DOHH2 (cell line): ENCODE data around the gene ATP8B1.
"Not testable (repeated sequence)": the region's sequence is repeated elsewhere in the genome, so short reads cannot be mapped to it uniquely, and the experiment has no call there.

Experiments used
- H3F3A ChIP-seq: fragments of 200-600 bp; sonication (generic), shearing (Covaris generic); 2 replicates; pipeline ENCODE4 v1.6.0; 2016; ENCODE audit warnings: antibody characterized with exemption, mild to moderate bottlenecking; ENCODE audit not compliant: control insufficient read depth, insufficient read depth
- H3K27ac ChIP-seq: fragments of 200-600 bp; sonication (generic); 2 replicates; pipeline ENCODE4 v1.5.1; 2014; ENCODE audit warnings: low read depth, mild to moderate bottlenecking, low read length, moderate library complexity
- H3K27me3 ChIP-seq: fragments of 200-600 bp; sonication (generic); 2 replicates; pipeline ENCODE4 v1.6.1; 2014; ENCODE audit warnings: mild to moderate bottlenecking, low read length, mixed read lengths; ENCODE audit not compliant: control insufficient read depth
- H3K36me3 ChIP-seq: fragments of 200-600 bp; sonication (generic); 2 replicates; pipeline ENCODE4 v1.6.1; 2014; ENCODE audit warnings: mild to moderate bottlenecking, low read length, moderate library complexity, mixed read lengths; ENCODE audit not compliant: control insufficient read depth
- H3K4me1 ChIP-seq: fragments of 200-600 bp; sonication (generic); 2 replicates; pipeline ENCODE4 v1.6.1; 2014; ENCODE audit warnings: mild to moderate bottlenecking, low read length, mixed read lengths; ENCODE audit not compliant: control insufficient read depth
- H3K4me2 ChIP-seq: fragments of 200-600 bp; sonication (generic); 2 replicates; pipeline ENCODE4 v1.6.0; 2014; ENCODE audit warnings: mild to moderate bottlenecking, low read length, moderate library complexity
- H3K4me3 ChIP-seq: fragments of 200-600 bp; sonication (generic); 2 replicates; pipeline ENCODE4 v1.5.1; 2014; ENCODE audit warnings: mild to moderate bottlenecking, low read length, mixed read lengths
- H3K79me2 ChIP-seq: fragments of 200-600 bp; sonication (generic); 2 replicates; pipeline ENCODE4 v1.6.1; 2014; ENCODE audit warnings: mild to moderate bottlenecking, low read length, mixed read lengths; ENCODE audit not compliant: control insufficient read depth
- H3K9me2 ChIP-seq: fragments of 200-600 bp; sonication (generic); replicated peaks from 2 replicates; pipeline ENCODE4 v1.6.1; 2014; ENCODE audit warnings: mild to moderate bottlenecking, low read length, mixed read lengths; ENCODE audit not compliant: control insufficient read depth
- H3K9me3 ChIP-seq: fragments of 200-600 bp; sonication (generic); 2 replicates; pipeline ENCODE4 v1.6.1; 2014; ENCODE audit warnings: antibody characterized with exemption, low read length, mixed read lengths; ENCODE audit not compliant: control insufficient read depth, insufficient read depth
- H4K20me1 ChIP-seq: fragments of 200-600 bp; sonication (generic); 2 replicates; pipeline ENCODE4 v1.6.0; 2014; ENCODE audit warnings: low read depth, mild to moderate bottlenecking, antibody characterized with exemption, low read length, moderate library complexity; ENCODE audit not compliant: control insufficient read depth, insufficient read depth
- CTCF ChIP-seq: fragments of 200-600 bp; sonication (generic); IDR thresholded peaks from one replicate; pipeline ENCODE4 v1.5.1; 2014; ENCODE audit warnings: antibody characterized with exemption, mild to moderate bottlenecking, low read depth, low read length; ENCODE audit not compliant: poor library complexity, severe bottlenecking
- EZH2phosphoT487 ChIP-seq: fragments of 200-600 bp; sonication (generic); IDR thresholded peaks from 2 replicates; pipeline ENCODE4 v1.6.1; 2017; ENCODE audit warnings: borderline replicate concordance, mild to moderate bottlenecking, antibody characterized with exemption, low read length, moderate library complexity, mixed read lengths

Gene ATP8B1

GRCh38 chr18:57737400-57738060 is 65.6 kb downstream of the ATP8B1 start:
- H3K4me1 ChIP-seq, result peaks cover 3% of the 10 kb centered on the region; the same call in 1 of the 2 replicates
- no peaks in the 10 kb centered on the region for H3K79me2 ChIP-seq
- no peaks in the 10 kb centered on the region for H3K9me2 ChIP-seq
- no peaks in the 10 kb centered on the region for H3F3A ChIP-seq
- no peaks in the 10 kb centered on the region for H4K20me1 ChIP-seq
- no peak overlapping the region for H3K4me3 ChIP-seq
- TF ChIP-seq CTCF (no peak), EZH2phosphoT487 (no peak)
- no peak overlapping the region for H3K27ac ChIP-seq
- H3K27me3 ChIP-seq, result no peaks in the 10 kb centered on the region
- no peaks in the 10 kb centered on the region for H3K36me3 ChIP-seq
- H3K4me2 ChIP-seq, result no peak overlapping the region
- no peaks in the 10 kb centered on the region for H3K9me3 ChIP-seq

- not testable (repeated sequence) for H3K27ac ChIP-seq
These were observed 68.1 kb downstream of the ATP8B1 start for GRCh38 chr18:57735042-57735441.

GRCh38 chr18:57733861-57734260 is 69.3 kb downstream of the ATP8B1 start:
- Histone ChIP-seq H3K27ac (no peak overlapping the region), H3K27me3 (no peaks in the 10 kb centered on the region), H3F3A (no peaks in the 10 kb centered on the region), H3K9me3 (no peaks in the 10 kb centered on the region), H3K79me2 (no peaks in the 10 kb centered on the region), H3K4me3 (no peak overlapping the region), H3K4me2 (no peak overlapping the region), H4K20me1 (no peaks in the 10 kb centered on the region), H3K4me1 (peaks cover 3% of the 10 kb centered on the region; the same call in 1 of the 2 replicates), H3K36me3 (no peaks in the 10 kb centered on the region), H3K9me2 (no peaks in the 10 kb centered on the region)
- TF ChIP-seq CTCF, result no peak
- no peak for TF ChIP-seq EZH2phosphoT487

More at GRCh38 chr18:57735042-57735441, 68.1 kb downstream of the ATP8B1 start:
- H3K36me3 ChIP-seq, H3K79me2 ChIP-seq, H3F3A ChIP-seq, H4K20me1 ChIP-seq, H3K4me2 ChIP-seq, H3K4me1 ChIP-seq, H3K4me3 ChIP-seq, H3K27me3 ChIP-seq, H3K9me3 ChIP-seq, H3K9me2 ChIP-seq: not testable (repeated sequence)

GRCh38 chr18:57730146-57730545 is 73.0 kb downstream of the ATP8B1 start:
- Histone ChIP-seq H3K79me2 (no peaks in the 10 kb centered on the region), H3K27me3 (no peaks in the 10 kb centered on the region), H3K4me2 (no peak overlapping the region), H3K36me3 (no peaks in the 10 kb centered on the region), H3K9me2 (no peaks in the 10 kb centered on the region), H3K9me3 (no peaks in the 10 kb centered on the region), H3K27ac (no peak overlapping the region), H3F3A (no peaks in the 10 kb centered on the region), H3K4me3 (no peak overlapping the region), H3K4me1 (no peaks in the 10 kb centered on the region), H4K20me1 (no peaks in the 10 kb centered on the region)
- TF ChIP-seq CTCF, result no peak
- TF ChIP-seq EZH2phosphoT487, result no peak
